Measurements from ENCODE around the gene KRT33A.

DNA sequence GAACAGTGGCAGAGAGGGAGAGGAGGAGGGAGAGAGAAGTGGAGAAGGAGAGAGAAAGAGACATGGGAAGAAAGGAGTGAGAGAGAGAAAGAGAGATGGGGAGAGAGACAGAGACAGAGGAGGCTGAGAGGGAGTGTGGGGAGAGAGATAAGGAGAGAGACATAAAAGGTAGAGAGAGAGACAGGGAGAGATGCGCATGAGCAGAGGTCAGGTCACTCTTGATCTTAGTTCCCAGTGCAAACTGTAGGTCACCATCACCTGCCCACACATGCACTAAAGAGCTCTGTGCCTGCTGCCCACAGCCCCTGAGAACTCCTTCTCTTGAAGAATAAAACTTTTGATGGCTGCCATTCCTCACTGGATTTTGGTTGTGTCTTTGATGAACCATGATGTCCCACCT lies 14.9 kb downstream of the KRT33A start:
- no peak for TF ChIP-seq POLR2AphosphoS5 (IDR thresholded peaks at IDR 0.05; ENCODE audit: low read depth, low read length)
- TF ChIP-seq POLR2A (IDR thresholded peaks at IDR 0.05; ENCODE audit: low read depth, low read length): no peak
- TF ChIP-seq POU2F2 (IDR thresholded peaks at IDR 0.05; ENCODE audit: low read depth, low read length): no peak
- TF ChIP-seq TAF1 (IDR thresholded peaks at IDR 0.05; ENCODE audit: low read depth, low read length): no peak
- no peak for TF ChIP-seq SPI1 (IDR thresholded peaks at IDR 0.05; ENCODE audit: low read depth, low read length)

Data from GM12891 (cell line).